ENCODE results near the gene PRR14. TPM values are rescaled to one million over a fixed set of nuclear protein-coding genes. Genes with fewer than 3 reads are reported as not detected.
"Not testable (repeated sequence)": the region's sequence is repeated elsewhere in the genome, so short reads cannot be mapped to it uniquely, and the experiment has no call there.

Gene PRR14
- polyA plus RNA-seq, 5 donors: 38.7 to 48.3 (median 43.6) TPM

GRCh38 chr16:30688701-30689100, 37.9 kb downstream of the PRR14 start:
- DNase-seq: peak in 1 of 2 donors; percentile 13

GRCh38 chr16:30691907-30692306, 41.1 kb downstream of the PRR14 start:
- DNase-seq: no peak

GRCh38 chr16:30692396-30693064, 41.8 kb downstream of the PRR14 start:
- no peak for DNase-seq

- no peak for DNase-seq
These were observed 44.4 kb downstream of the PRR14 start for GRCh38 chr16:30694926-30695693.

GRCh38 chr16:30696646-30697045, 45.9 kb downstream of the PRR14 start:
- DNase-seq: not testable (repeated sequence)

GRCh38 chr16:30697264-30698138, 46.7 kb downstream of the PRR14 start:
- no peak for DNase-seq

GRCh38 chr16:30698139-30698815, 47.5 kb downstream of the PRR14 start:
- peak; percentile 97 for DNase-seq

GRCh38 chr16:30698816-30699614, 48.3 kb downstream of the PRR14 start, which contains the start of gene SRCAP:
SRCAP (plus strand) TSS chr16:30699171; CDS start chr16:30700825, 1,654 bp downstream.
- peak; percentile 83 to 86 for DNase-seq

- DNase-seq: no peak
These were observed 48.9 kb downstream of the PRR14 start for GRCh38 chr16:30699615-30700099.

GRCh38 chr16:30700491-30700890, 49.7 kb downstream of the PRR14 start:
- no peak for DNase-seq

- DNase-seq: no peak
These were observed 50.2 kb downstream of the PRR14 start for GRCh38 chr16:30700971-30701370.

- DNase-seq: not testable (repeated sequence)
These were observed 52.3 kb downstream of the PRR14 start for GRCh38 chr16:30703071-30703470.

- DNase-seq: no peak
These were observed 53.2 kb downstream of the PRR14 start for GRCh38 chr16:30703971-30704370.

Other genes starting within 250 kb of the PRR14 start
- gene ZNF771, start 243.4 kb upstream of the PRR14 start, polyA plus RNA-seq (ENCODE audit: insufficient read depth in 1 of 5, insufficient read length in 5 of 5, low replicate concordance in 1 of 5): 1 to 10 TPM; 4.2 to 9.7 (median 4.9) TPM
- gene DCTPP1, start 220.9 kb upstream of the PRR14 start, polyA plus RNA-seq (ENCODE audit: insufficient read depth in 1 of 5, insufficient read length in 5 of 5, low replicate concordance in 1 of 5): 10 to 100 TPM; 27.0 to 53.7 (median 37.8) TPM
- gene SEPHS2, start 205.1 kb upstream of the PRR14 start, polyA plus RNA-seq (ENCODE audit: insufficient read depth in 1 of 5, insufficient read length in 5 of 5, low replicate concordance in 1 of 5): 10 to 100 TPM; 30.6 to 34.1 (median 32.7) TPM
- gene ITGAL, start 178.2 kb upstream of the PRR14 start, polyA plus RNA-seq (ENCODE audit: insufficient read depth in 1 of 5, insufficient read length in 5 of 5, low replicate concordance in 1 of 5): 1 to 10 TPM; 3.5 to 6.6 (median 4.5) TPM
- gene ZNF768, start 124.4 kb upstream of the PRR14 start, polyA plus RNA-seq (ENCODE audit: insufficient read depth in 1 of 5, insufficient read length in 5 of 5, low replicate concordance in 1 of 5): 10 to 100 TPM; 28.3 to 49.8 (median 35.7) TPM
- 10 to 100 TPM in 1 of 5 donors, 1 to 10 TPM in 4; 7.3 to 10.1 (median 8.8) TPM for gene ZNF747, start 116.1 kb upstream of the PRR14 start, polyA plus RNA-seq (ENCODE audit: insufficient read depth in 1 of 5, insufficient read length in 5 of 5, low replicate concordance in 1 of 5)
- 10 to 100 TPM in 4 of 5 donors, 1 to 10 TPM in 1; 9.8 to 15.3 (median 13.0) TPM for gene ZNF764, start 92.6 kb upstream of the PRR14 start, polyA plus RNA-seq (ENCODE audit: insufficient read depth in 1 of 5, insufficient read length in 5 of 5, low replicate concordance in 1 of 5)
- 10 to 100 TPM; 10.5 to 18.3 (median 11.2) TPM for gene ZNF688, start 79.2 kb upstream of the PRR14 start, polyA plus RNA-seq (ENCODE audit: insufficient read depth in 1 of 5, insufficient read length in 5 of 5, low replicate concordance in 1 of 5)
- gene ZNF785, start 65.3 kb upstream of the PRR14 start, polyA plus RNA-seq (ENCODE audit: insufficient read depth in 1 of 5, insufficient read length in 5 of 5, low replicate concordance in 1 of 5): 10 to 100 TPM; 22.3 to 29.1 (median 25.2) TPM
- gene ZNF689, start 40.6 kb upstream of the PRR14 start, polyA plus RNA-seq (ENCODE audit: insufficient read depth in 1 of 5, insufficient read length in 5 of 5, low replicate concordance in 1 of 5): 1 to 10 TPM; 8.3 to 9.9 (median 9.5) TPM
- 10 to 100 TPM; 45.0 to 78.2 (median 65.3) TPM for gene FBRS, start 7.5 kb downstream of the PRR14 start, polyA plus RNA-seq (ENCODE audit: insufficient read depth in 1 of 5, insufficient read length in 5 of 5, low replicate concordance in 1 of 5)
- 10 to 100 TPM; 30.1 to 41.0 (median 34.8) TPM for gene SRCAP, start 48.2 kb downstream of the PRR14 start, polyA plus RNA-seq (ENCODE audit: insufficient read depth in 1 of 5, insufficient read length in 5 of 5, low replicate concordance in 1 of 5)
- 10 to 100 TPM; 20.8 to 34.9 (median 30.3) TPM for gene PHKG2, start 97.5 kb downstream of the PRR14 start, polyA plus RNA-seq (ENCODE audit: insufficient read depth in 1 of 5, insufficient read length in 5 of 5, low replicate concordance in 1 of 5)
- 1 to 10 TPM; 4.0 to 8.1 (median 6.1) TPM for gene CFAP119, start 111.1 kb downstream of the PRR14 start, polyA plus RNA-seq (ENCODE audit: insufficient read depth in 1 of 5, insufficient read length in 5 of 5, low replicate concordance in 1 of 5)
- gene RNF40, start 111.4 kb downstream of the PRR14 start, polyA plus RNA-seq (ENCODE audit: insufficient read depth in 1 of 5, insufficient read length in 5 of 5, low replicate concordance in 1 of 5): 100 to 1,000 TPM in 2 of 5 donors, 10 to 100 TPM in 3; 89.0 to 108 (median 94.4) TPM
- 10 to 100 TPM; 16.8 to 20.9 (median 18.1) TPM for gene ZNF629, start 136.2 kb downstream of the PRR14 start, polyA plus RNA-seq (ENCODE audit: insufficient read depth in 1 of 5, insufficient read length in 5 of 5, low replicate concordance in 1 of 5)
- 10 to 100 TPM; 37.5 to 61.4 (median 43.5) TPM for gene BCL7C, start 243.1 kb downstream of the PRR14 start, polyA plus RNA-seq (ENCODE audit: insufficient read depth in 1 of 5, insufficient read length in 5 of 5, low replicate concordance in 1 of 5)
- gene CTF1, start 245.7 kb downstream of the PRR14 start, polyA plus RNA-seq (ENCODE audit: insufficient read depth in 1 of 5, insufficient read length in 5 of 5, low replicate concordance in 1 of 5): 10 to 100 TPM in 3 of 5 donors, 1 to 10 TPM in 2; 7.8 to 12.5 (median 10.2) TPM

Measured in right lung (tissue), 5 donors.